ENCODE results near the gene NKRF.

Gene NKRF

GRCh38 chrX:119589810-119590209 lies 16.4 kb downstream of the NKRF start:
- no peak overlapping the region for H3K4me3 ChIP-seq (replicated peaks; ENCODE audit: low read depth, low read length)
- no peak for TF ChIP-seq CTCF (IDR thresholded peaks at IDR 0.05; ENCODE audit: low read depth, low read length, missing control alignments)
- no peak for DNase-seq (ENCODE audit: extremely low read depth, low read depth)

GRCh38 chrX:119583431-119584059 lies 22.7 kb downstream of the NKRF start:
- no peak for DNase-seq (ENCODE audit: extremely low read depth, low read depth)
- no peak for TF ChIP-seq CTCF (IDR thresholded peaks at IDR 0.05; ENCODE audit: low read depth, low read length, missing control alignments)
- no peak overlapping the region for H3K4me3 ChIP-seq (replicated peaks; ENCODE audit: low read depth, low read length)

- no peak for TF ChIP-seq CTCF (IDR thresholded peaks at IDR 0.05; ENCODE audit: low read depth, low read length, missing control alignments)
- no peak for DNase-seq (ENCODE audit: extremely low read depth, low read depth)
- H3K4me3 ChIP-seq (replicated peaks; ENCODE audit: low read depth, low read length): no peak overlapping the region
Measured at GRCh38 chrX:119579414-119579813, 26.8 kb downstream of the NKRF start.

GRCh38 chrX:119574394-119575266 lies 31.6 kb downstream of the NKRF start, which contains the start of gene UBE2A:
Gene UBE2A (plus strand): TSS chrX:119574563. CDS start chrX:119574712, 149 bp downstream.
- peak; percentile 50 for DNase-seq (ENCODE audit: extremely low read depth, low read depth)
- TF ChIP-seq CTCF (IDR thresholded peaks at IDR 0.05; ENCODE audit: low read depth, low read length, missing control alignments): peak; percentile 18
- peak within 1 kb of the TSS; percentile 56 for H3K4me3 ChIP-seq (replicated peaks; ENCODE audit: low read depth, low read length)

- no peak for TF ChIP-seq CTCF (IDR thresholded peaks at IDR 0.05; ENCODE audit: low read depth, low read length, missing control alignments)
- peak overlapping the region; percentile 56 for H3K4me3 ChIP-seq (replicated peaks; ENCODE audit: low read depth, low read length)
- DNase-seq (ENCODE audit: extremely low read depth, low read depth): no peak
Measured at GRCh38 chrX:119573840-119574393, 32.3 kb downstream of the NKRF start.

- H3K4me3 ChIP-seq (replicated peaks; ENCODE audit: low read depth, low read length): peak overlapping the region; percentile 56; the same call in 1 of the 2 replicates
- DNase-seq (ENCODE audit: extremely low read depth, low read depth): no peak
- no peak for TF ChIP-seq CTCF (IDR thresholded peaks at IDR 0.05; ENCODE audit: low read depth, low read length, missing control alignments)
Measured at GRCh38 chrX:119573222-119573621, 33.0 kb downstream of the NKRF start.
